Amniotic stem cell (primary cell): Measurements from ENCODE around the gene ZFP3.
"Not testable (repeated sequence)": the region's sequence is repeated elsewhere in the genome, so short reads cannot be mapped to it uniquely, and the experiment has no call there.

Experiments
- DNase-seq: peaks from one replicate; lab custom pipeline; 2025; lab: John Stamatoyannopoulos, UW

Gene ZFP3

GRCh38 chr17:5078106-5079028 is at the start of gene ZFP3:
ZFP3 (plus strand) TSS chr17:5078467; CDS start chr17:5091505, 13,038 bp downstream.
- DNase-seq = no peak

GRCh38 chr17:5030168-5030567 is 48.1 kb upstream of the ZFP3 start:
- not testable (repeated sequence) for DNase-seq

- peak; percentile 53 for DNase-seq
Measured at GRCh38 chr17:5031365-5032082, 46.7 kb upstream of the ZFP3 start.

- DNase-seq = no peak
Measured at GRCh38 chr17:5032865-5033264, 45.4 kb upstream of the ZFP3 start.

- DNase-seq = no peak
Measured at GRCh38 chr17:5033352-5034015, 44.8 kb upstream of the ZFP3 start.

- no peak for DNase-seq
Measured at GRCh38 chr17:5034063-5034462, 44.2 kb upstream of the ZFP3 start.

GRCh38 chr17:5034651-5035050 is 43.6 kb upstream of the ZFP3 start:
- DNase-seq = no peak

- no peak for DNase-seq
Measured at GRCh38 chr17:5035315-5035714, 43.0 kb upstream of the ZFP3 start, which contains the start of gene SLC52A1. SLC52A1 (minus strand) TSS chr17:5035426; CDS start chr17:5034606, 820 bp downstream.

GRCh38 chr17:5042157-5043022 is 35.9 kb upstream of the ZFP3 start:
- no peak for DNase-seq

- no peak for DNase-seq
Measured at GRCh38 chr17:5043524-5043923, 34.7 kb upstream of the ZFP3 start.

GRCh38 chr17:5044630-5045029 is 33.6 kb upstream of the ZFP3 start:
- no peak for DNase-seq

- DNase-seq = no peak
Measured at GRCh38 chr17:5045496-5045895, 32.8 kb upstream of the ZFP3 start.

- no peak for DNase-seq
Measured at GRCh38 chr17:5047446-5047845, 30.8 kb upstream of the ZFP3 start.

GRCh38 chr17:5049314-5049841 is 28.9 kb upstream of the ZFP3 start:
- no peak for DNase-seq

- DNase-seq = no peak
Measured at GRCh38 chr17:5050278-5050677, 28.0 kb upstream of the ZFP3 start.

GRCh38 chr17:5055543-5055942 is 22.7 kb upstream of the ZFP3 start:
- DNase-seq = no peak

GRCh38 chr17:5065227-5065744 is 13.0 kb upstream of the ZFP3 start:
- no peak for DNase-seq

GRCh38 chr17:5068236-5068635 is 10.0 kb upstream of the ZFP3 start:
- no peak for DNase-seq

GRCh38 chr17:5069724-5070123 is 8.5 kb upstream of the ZFP3 start:
- no peak for DNase-seq

GRCh38 chr17:5075472-5075871 is 2.8 kb upstream of the ZFP3 start:
- DNase-seq = not testable (repeated sequence)

- DNase-seq = not testable (repeated sequence)
Measured at GRCh38 chr17:5077275-5077674, 992 bp upstream of the ZFP3 start.
